Hair follicular keratinocyte (primary cell): ENCODE data around the gene PPM1L. TPM values are rescaled to one million over a fixed set of nuclear protein-coding genes. Genes with fewer than 3 reads are reported as not detected.

Experiments used
- total RNA-seq: library from RNA; depleted of rRNA; stranded (reverse); fragments of >200 nt; gene quantifications from 2 replicates; pipeline ENCODE4 v1.2.3, GENCODE V29; 2015

Gene PPM1L
- total RNA-seq = 0.31 and 0.42 TPM in 2 replicates

DNA sequence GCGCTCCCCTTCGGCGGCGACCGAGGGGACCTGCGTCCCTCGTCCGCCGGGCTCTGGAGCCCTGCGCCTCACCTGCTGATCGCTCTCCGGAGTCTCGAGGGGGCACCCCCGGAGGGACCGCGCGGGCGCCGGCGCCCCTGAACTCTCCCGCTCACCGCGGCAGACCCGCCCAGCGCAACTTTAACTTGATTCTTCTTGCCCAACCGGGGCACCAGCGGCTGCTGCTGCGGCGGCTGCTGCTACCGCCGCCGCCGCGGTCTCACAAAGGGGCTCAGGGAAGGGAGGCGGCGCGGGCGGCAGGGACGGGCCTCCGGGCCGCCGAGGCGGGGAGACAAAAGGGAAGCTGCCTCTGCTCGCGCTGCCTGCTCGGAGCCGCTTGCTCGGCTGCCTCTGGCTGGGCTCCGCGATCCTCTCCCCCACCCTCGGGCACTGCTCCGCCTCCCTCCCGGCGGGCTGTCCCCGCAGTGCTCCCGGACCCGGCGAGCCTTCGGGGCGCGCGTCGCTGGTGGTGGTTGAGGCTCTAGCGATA, at the start of gene PPM1L:
Gene PPM1L, plus strand, starts transcription at position 456 of the 529 bp plus-strand sequence.

DNA sequence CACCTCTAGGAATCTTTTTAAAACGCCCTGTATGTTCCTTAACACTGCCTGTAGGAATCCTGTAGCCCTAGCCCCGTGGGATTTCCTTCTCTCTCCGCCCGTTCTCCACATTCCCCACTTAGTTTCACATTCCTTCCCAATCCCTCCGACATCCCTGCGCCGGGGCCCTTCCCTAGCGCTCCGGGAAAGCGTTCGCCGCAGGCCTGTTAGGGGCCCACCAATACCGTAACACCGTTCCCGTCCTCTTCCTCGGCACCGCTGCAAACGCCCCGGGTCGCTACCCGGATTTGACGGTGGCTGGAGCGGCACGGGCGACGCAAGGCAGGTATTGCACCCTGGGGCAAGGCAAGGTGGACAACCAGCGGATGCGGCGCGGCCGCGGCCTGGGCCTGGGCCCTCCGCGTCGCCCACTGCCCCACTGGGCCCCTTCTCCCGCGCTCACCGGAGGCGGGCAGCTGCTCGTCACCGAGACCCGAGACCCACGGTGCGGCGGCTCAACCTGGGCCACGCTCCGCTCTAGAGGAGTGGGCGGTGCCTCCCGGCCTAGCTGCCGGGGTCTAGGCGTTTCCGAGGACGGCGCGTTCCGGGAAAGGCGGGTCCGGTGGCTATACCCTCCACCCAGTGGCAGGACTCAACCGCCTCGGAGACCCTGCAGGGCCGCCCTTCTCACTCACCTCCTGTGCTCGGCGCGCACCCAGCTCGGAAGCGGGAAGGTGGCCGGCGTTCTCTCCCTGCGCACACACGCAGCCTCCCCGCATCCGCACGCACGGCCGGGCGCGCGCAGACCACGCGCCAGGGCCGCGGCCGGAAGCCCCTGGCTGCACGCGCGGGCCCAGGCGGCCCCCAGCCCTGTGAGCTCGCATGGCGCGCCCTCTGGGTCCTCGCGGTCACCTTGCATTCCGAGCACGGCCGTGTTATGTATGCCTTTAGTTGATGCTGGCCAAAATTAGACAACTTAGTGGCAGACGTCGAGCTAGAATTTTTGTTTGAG, 348.8 kb downstream of the PPM1L start, which contains the start of gene B3GALNT1:
Gene B3GALNT1, minus strand, starts transcription at position 789 of the 991 bp plus-strand sequence. CDS start 18,595 bp downstream, outside the sequence.

Other genes starting within 250 kb of the PPM1L start
- gene KPNA4, start 190.7 kb upstream of the PPM1L start, total RNA-seq = 22.0 and 23.5 TPM in 2 replicates
- gene ARL14, start 79.1 kb upstream of the PPM1L start, total RNA-seq = 1.1 TPM in 1 of 2 replicates, not detected in the other